GM23248 (cell line): ENCODE data around the gene RASGEF1B.

ENCODE experiments used
- EZH2 ChIP-seq: fragments of 200-600 bp; sonication (generic); IDR thresholded peaks from 2 replicates; pipeline ENCODE4 v1.6.1; 2018; ENCODE audit warnings: antibody characterized with exemption, mild to moderate bottlenecking; ENCODE audit not compliant: insufficient read depth, poor library complexity, severe bottlenecking
- EZH2phosphoT487 ChIP-seq: fragments of 200-600 bp; sonication (generic); IDR thresholded peaks from 2 replicates; pipeline ENCODE4 v1.6.1; 2018; ENCODE audit warnings: antibody characterized with exemption, moderate library complexity, mild to moderate bottlenecking, low read depth; ENCODE audit not compliant: insufficient read depth

DNA sequence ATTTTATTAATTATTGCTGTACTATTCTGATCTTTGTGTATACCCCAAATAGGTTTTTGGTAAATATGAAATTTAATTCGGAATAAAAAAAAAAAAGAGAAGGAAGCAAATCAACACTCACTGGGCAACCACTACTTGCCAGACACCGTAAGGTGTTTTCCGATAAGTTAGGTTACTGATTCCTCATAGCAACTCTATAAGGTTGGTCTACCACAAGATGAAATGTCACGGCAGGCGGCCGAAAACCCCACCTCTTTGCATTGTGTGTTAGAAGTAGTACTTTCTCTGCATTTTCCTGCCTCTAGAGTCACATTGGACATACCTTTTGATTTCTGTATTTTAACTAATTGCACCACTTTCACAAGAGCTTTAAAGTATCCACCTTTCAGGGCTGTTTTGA is 44.5 kb upstream of the RASGEF1B start:
- TF ChIP-seq EZH2phosphoT487 (no peak), EZH2 (no peak)
